ENCODE results near the gene GIGYF2.

Gene GIGYF2

GRCh38 chr2:232879618-232880494 lies 182.7 kb downstream of the GIGYF2 start:
- DNase-seq (ENCODE audit: low read depth in 2 of 2, low spot score in 1 of 2) = no peak

- DNase-seq (ENCODE audit: low read depth in 2 of 2, low spot score in 1 of 2) = no peak
Observed at GRCh38 chr2:232880764-232881351, 183.7 kb downstream of the GIGYF2 start.

- DNase-seq (ENCODE audit: low read depth in 2 of 2, low spot score in 1 of 2) = no peak
Observed at GRCh38 chr2:232882085-232882484, 185.0 kb downstream of the GIGYF2 start.

GRCh38 chr2:232882505-232883115 lies 185.5 kb downstream of the GIGYF2 start:
- DNase-seq (ENCODE audit: low read depth in 2 of 2, low spot score in 1 of 2) = no peak

GRCh38 chr2:232883116-232883721 lies 186.1 kb downstream of the GIGYF2 start:
- DNase-seq (ENCODE audit: low read depth in 2 of 2, low spot score in 1 of 2) = no peak

- no peak for DNase-seq (ENCODE audit: low read depth in 2 of 2, low spot score in 1 of 2)
Observed at GRCh38 chr2:232884001-232884421, 186.9 kb downstream of the GIGYF2 start.

GRCh38 chr2:232884549-232885263 lies 187.6 kb downstream of the GIGYF2 start:
- no peak for DNase-seq (ENCODE audit: low read depth in 2 of 2, low spot score in 1 of 2)

- no peak for DNase-seq (ENCODE audit: low read depth in 2 of 2, low spot score in 1 of 2)
Observed at GRCh38 chr2:232885264-232885961, 188.3 kb downstream of the GIGYF2 start.

- no peak for DNase-seq (ENCODE audit: low read depth in 2 of 2, low spot score in 1 of 2)
Observed at GRCh38 chr2:232886176-232886575, 189.0 kb downstream of the GIGYF2 start.

- DNase-seq (ENCODE audit: low read depth in 2 of 2, low spot score in 1 of 2) = no peak
Observed at GRCh38 chr2:232886632-232887031, 189.5 kb downstream of the GIGYF2 start.

- DNase-seq (ENCODE audit: low read depth in 2 of 2, low spot score in 1 of 2) = no peak
Observed at GRCh38 chr2:232887171-232887850, 190.2 kb downstream of the GIGYF2 start.

- DNase-seq (ENCODE audit: low read depth in 2 of 2, low spot score in 1 of 2) = no peak
Observed at GRCh38 chr2:232888099-232888836, 191.1 kb downstream of the GIGYF2 start.

- DNase-seq (ENCODE audit: low read depth in 2 of 2, low spot score in 1 of 2) = no peak
Observed at GRCh38 chr2:232888839-232889529, 191.9 kb downstream of the GIGYF2 start.

- DNase-seq (ENCODE audit: low read depth in 2 of 2, low spot score in 1 of 2) = no peak
Observed at GRCh38 chr2:232889876-232890401, 192.8 kb downstream of the GIGYF2 start.

GRCh38 chr2:232890536-232890895 lies 193.4 kb downstream of the GIGYF2 start:
- no peak for DNase-seq (ENCODE audit: low read depth in 2 of 2, low spot score in 1 of 2)

- DNase-seq (ENCODE audit: low read depth in 2 of 2, low spot score in 1 of 2) = no peak
Observed at GRCh38 chr2:232890896-232891601, 193.9 kb downstream of the GIGYF2 start.

GRCh38 chr2:232891621-232892071 lies 194.5 kb downstream of the GIGYF2 start:
- DNase-seq (ENCODE audit: low read depth in 2 of 2, low spot score in 1 of 2) = no peak

GRCh38 chr2:232892221-232892620 lies 195.1 kb downstream of the GIGYF2 start:
- no peak for DNase-seq (ENCODE audit: low read depth in 2 of 2, low spot score in 1 of 2)

Measured in stimulated activated CD8-positive, alpha-beta memory T cell treated with anti-CD3 and anti-CD28 coated beads, Interleukin-4, amount 100 ng/mL, for 4 hours (primary cell).